Measurements from ENCODE around the gene CHID1. TPM values are rescaled to one million over a fixed set of nuclear protein-coding genes. Genes with fewer than 3 reads are reported as not detected.
A peak's percentile ranks its signal among the peaks of the same experiment; 100 is the strongest.

The CHID1 gene
- total and polyA plus RNA-seq, 4 experiments from 2014 or later, result 46.9 to 82.3 (median 55.7) TPM

- H3K4me1 ChIP-seq (ENCODE audit: insufficient read depth, low read length), result peaks cover 31% of the 10 kb centered on the region
- Mint-ChIP-seq H3K27ac (peak overlapping the region in 1 of 7 donors; percentile 78), H3K4me1 (peaks cover 4 to 29% (median 15%) of the 10 kb centered on the region in 4 donors), H3K9me3 (peaks cover 0 to 1% (median 0%) of the 10 kb centered on the region in 8 donors), H3K27me3 (no peaks in the 10 kb centered on the region), H3K36me3 (peaks cover 0 to 17% of the 10 kb centered on the region in 2 donors), H3K4me3 (no peak overlapping the region)
- H3K9me3 ChIP-seq (ENCODE audit: control insufficient read depth in 1 of 2, low read length in 2 of 2), result no peaks in the 10 kb centered on the region
- ChIA-PET POLR2A (ENCODE audit: partially characterized antibody) (no interaction called here), CTCF (ENCODE audit: partially characterized antibody) (no interaction called here)
- no peak overlapping the region for H3K27ac ChIP-seq (ENCODE audit: low read depth, low read length)
- H3K27me3 ChIP-seq (ENCODE audit: insufficient read depth, low read length), result no peaks in the 10 kb centered on the region
- no peak overlapping the region for H3K4me3 ChIP-seq (ENCODE audit: low read length in 2 of 2)
- intact Hi-C loops (cut with micrococcal nuclease), result no loop called here
- peaks cover 13% of the 10 kb centered on the region for H3K36me3 ChIP-seq (ENCODE audit: insufficient read depth, low read length)
- DNase-seq, result no peak
Measured at GRCh38 chr11:839280-839623, 71.4 kb downstream of the CHID1 start.

DNA sequence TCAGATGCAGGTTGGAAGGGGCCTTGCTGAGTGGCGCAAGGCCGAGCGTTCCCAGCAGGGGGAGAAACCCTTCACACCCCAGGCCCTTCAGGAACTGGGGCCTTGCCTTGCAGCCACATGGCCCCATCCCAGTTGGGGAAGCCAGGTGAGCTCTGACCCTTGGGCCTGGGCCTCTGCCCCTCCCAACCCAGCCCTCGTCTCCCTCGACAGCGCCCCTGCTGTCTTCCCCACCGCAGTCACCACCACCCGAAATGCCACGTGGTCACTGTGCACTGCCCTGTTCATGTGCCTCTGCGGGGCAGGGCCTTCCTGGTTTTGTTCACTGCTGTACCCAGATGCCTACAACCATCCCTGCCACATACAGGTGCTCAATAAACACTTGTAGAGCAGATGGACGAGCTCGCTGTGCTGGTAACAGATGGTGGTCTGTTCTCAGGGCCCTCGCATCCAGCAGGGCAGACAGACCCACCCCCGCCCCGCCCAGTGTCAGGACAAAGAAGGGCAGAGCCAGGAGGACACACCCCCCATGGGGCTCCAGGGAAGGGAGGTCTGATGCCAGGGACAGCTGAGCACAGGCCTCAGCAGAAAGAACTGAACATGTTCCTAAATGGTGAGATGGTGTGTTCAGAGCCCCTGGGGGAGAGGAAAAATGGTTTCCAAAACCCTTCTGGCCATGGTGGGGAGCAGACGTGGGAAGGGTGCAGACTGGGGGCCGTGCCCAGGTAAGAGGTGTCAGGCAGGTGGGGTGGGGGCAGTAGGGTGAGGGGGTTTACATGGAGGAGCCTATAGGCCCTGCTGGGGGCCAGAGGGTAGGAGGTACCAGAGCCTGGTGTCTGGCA is 72.0 kb downstream of the CHID1 start:
- H3K27ac ChIP-seq (ENCODE audit: low read depth, low read length), result no peak overlapping the region
- ChIA-PET CTCF (ENCODE audit: partially characterized antibody) (no interaction called here), POLR2A (ENCODE audit: partially characterized antibody) (interaction anchor here (0.6 kb wide), 1 partner anchor 9 kb away, joined by 3 read pairs; no protein-coding TSS in a partner anchor)
- H3K4me1 ChIP-seq (ENCODE audit: insufficient read depth, low read length), result peaks cover 31% of the 10 kb centered on the region
- H3K4me3 ChIP-seq (ENCODE audit: low read length in 2 of 2), result no peak overlapping the region
- Mint-ChIP-seq H3K4me3 (peak overlapping the region in 1 of 8 donors; percentile 52), H3K27me3 (no peaks in the 10 kb centered on the region), H3K9me3 (peaks cover 0 to 1% (median 0%) of the 10 kb centered on the region in 8 donors), H3K4me1 (peaks cover 4 to 32% (median 14%) of the 10 kb centered on the region in 4 donors), H3K36me3 (peaks cover 0 to 17% of the 10 kb centered on the region in 2 donors), H3K27ac (peak overlapping the region in 1 of 7 donors; percentile 37)
- H3K9me3 ChIP-seq (ENCODE audit: control insufficient read depth in 1 of 2, low read length in 2 of 2), result no peaks in the 10 kb centered on the region
- DNase-seq, result no peak
- H3K36me3 ChIP-seq (ENCODE audit: insufficient read depth, low read length), result peaks cover 13% of the 10 kb centered on the region
- intact Hi-C loops (cut with micrococcal nuclease), result no loop called here
- H3K27me3 ChIP-seq (ENCODE audit: insufficient read depth, low read length), result no peaks in the 10 kb centered on the region

- no peak overlapping the region for H3K4me3 ChIP-seq (ENCODE audit: low read length in 2 of 2)
- no peaks in the 10 kb centered on the region for H3K27me3 Mint-ChIP-seq
- peaks cover 0 to 1% (median 0%) of the 10 kb centered on the region in 8 donors for H3K9me3 Mint-ChIP-seq
- peaks cover 29% of the 10 kb centered on the region for H3K4me1 ChIP-seq (ENCODE audit: insufficient read depth, low read length)
- H3K4me3 Mint-ChIP-seq, result no peak overlapping the region
- intact Hi-C loops (cut with micrococcal nuclease), result no loop called here
- peaks cover 0 to 15% of the 10 kb centered on the region in 2 donors for H3K36me3 Mint-ChIP-seq
- H3K36me3 ChIP-seq (ENCODE audit: insufficient read depth, low read length), result peaks cover 13% of the 10 kb centered on the region
- H3K9me3 ChIP-seq (ENCODE audit: control insufficient read depth in 1 of 2, low read length in 2 of 2), result no peaks in the 10 kb centered on the region
- CTCF ChIA-PET (ENCODE audit: partially characterized antibody), result interaction anchor here (1.0 kb wide), 1 partner anchor 9 kb away, joined by 3 read pairs; no protein-coding TSS in a partner anchor
- no peak for DNase-seq
- H3K27me3 ChIP-seq (ENCODE audit: insufficient read depth, low read length), result no peaks in the 10 kb centered on the region
- H3K27ac ChIP-seq (ENCODE audit: low read depth, low read length), result no peak overlapping the region
- no peak overlapping the region for H3K27ac Mint-ChIP-seq
- POLR2A ChIA-PET (ENCODE audit: partially characterized antibody), result interaction anchor here (0.6 to 2.5 kb wide), 2 partner anchors 9 to 18 kb away, joined by 3 to 9 read pairs; partner anchors contain the start of gene PNPLA2
- H3K4me1 Mint-ChIP-seq, result peaks cover 4 to 29% (median 13%) of the 10 kb centered on the region in 4 donors
Measured at GRCh38 chr11:837990-838307, 72.7 kb downstream of the CHID1 start.

DNA sequence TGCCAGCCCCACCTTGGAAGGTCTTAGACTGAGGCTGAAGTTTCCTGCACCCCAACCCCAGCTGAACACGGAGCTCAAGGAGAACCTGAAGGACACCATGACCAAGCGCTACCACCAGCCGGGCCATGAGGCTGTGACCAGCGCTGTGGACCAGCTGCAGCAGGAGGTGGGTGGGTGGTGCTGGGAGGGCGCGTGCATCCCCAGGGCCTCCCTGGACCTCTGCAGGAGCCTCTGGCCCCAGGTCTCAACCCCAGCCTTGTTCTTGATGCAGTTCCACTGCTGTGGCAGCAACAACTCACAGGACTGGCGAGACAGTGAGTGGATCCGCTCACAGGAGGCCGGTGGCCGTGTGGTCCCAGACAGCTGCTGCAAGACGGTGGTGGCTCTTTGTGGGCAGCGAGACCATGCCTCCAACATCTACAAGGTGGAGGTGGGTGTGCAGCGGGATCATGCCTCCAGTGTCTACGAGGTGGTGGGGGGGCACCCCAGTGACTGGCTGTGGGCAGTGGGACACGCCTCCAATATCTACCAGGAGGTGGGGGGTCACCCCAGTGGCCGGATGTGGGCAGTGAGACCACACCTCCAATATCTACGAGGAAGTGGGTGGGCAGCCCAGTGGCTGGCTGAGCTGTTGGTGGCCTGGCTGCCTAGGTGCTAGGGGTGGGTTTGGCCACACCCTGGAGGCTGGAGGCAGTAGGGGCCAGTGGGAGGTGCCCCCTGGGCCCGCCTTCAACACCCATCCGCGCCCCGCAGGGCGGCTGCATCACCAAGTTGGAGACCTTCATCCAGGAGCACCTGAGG is 73.2 kb downstream of the CHID1 start:
- POLR2A ChIA-PET (ENCODE audit: partially characterized antibody), result interaction anchor here (1.3 to 2.5 kb wide), 2 partner anchors 15 to 18 kb away, joined by 3 to 9 read pairs; partner anchors contain the start of gene PNPLA2
- peaks cover 0 to 15% of the 10 kb centered on the region in 2 donors for H3K36me3 Mint-ChIP-seq
- H3K4me3 Mint-ChIP-seq, result no peak overlapping the region
- no peaks in the 10 kb centered on the region for H3K9me3 ChIP-seq (ENCODE audit: control insufficient read depth in 1 of 2, low read length in 2 of 2)
- no peak for DNase-seq
- H3K9me3 Mint-ChIP-seq, result peaks cover 0 to 1% (median 0%) of the 10 kb centered on the region in 8 donors
- H3K36me3 ChIP-seq (ENCODE audit: insufficient read depth, low read length), result peaks cover 13% of the 10 kb centered on the region
- H3K27me3 Mint-ChIP-seq, result no peaks in the 10 kb centered on the region
- no peaks in the 10 kb centered on the region for H3K27me3 ChIP-seq (ENCODE audit: insufficient read depth, low read length)
- no peak overlapping the region for H3K4me3 ChIP-seq (ENCODE audit: low read length in 2 of 2)
- no peak overlapping the region for H3K27ac Mint-ChIP-seq
- CTCF ChIA-PET (ENCODE audit: partially characterized antibody), result interaction anchor here (1.0 kb wide), 1 partner anchor 10 kb away, joined by 3 read pairs; no protein-coding TSS in a partner anchor
- intact Hi-C loops (cut with micrococcal nuclease), result no loop called here
- no peak overlapping the region for H3K27ac ChIP-seq (ENCODE audit: low read depth, low read length)
- H3K4me1 Mint-ChIP-seq, result peaks cover 4 to 29% (median 13%) of the 10 kb centered on the region in 4 donors
- H3K4me1 ChIP-seq (ENCODE audit: insufficient read depth, low read length), result peaks cover 30% of the 10 kb centered on the region

DNA sequence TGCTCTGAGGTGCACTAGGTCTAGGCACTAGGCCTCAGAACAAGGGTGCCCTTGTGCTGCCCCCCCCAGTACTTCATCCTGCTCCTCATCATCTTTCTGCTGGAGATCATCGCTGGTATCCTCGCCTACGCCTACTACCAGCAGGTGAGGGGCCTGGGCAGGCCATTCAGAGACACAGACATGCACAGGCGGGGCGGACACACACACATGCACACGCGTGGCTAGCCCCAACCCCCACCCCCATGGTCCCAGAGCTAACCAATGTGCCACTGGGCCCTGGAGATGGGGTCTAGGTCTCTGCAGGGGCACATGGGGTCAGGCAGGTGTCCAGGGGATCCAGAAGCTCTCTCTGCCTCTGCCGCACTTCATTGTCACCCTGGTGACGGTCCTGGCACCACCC is 73.9 kb downstream of the CHID1 start:
- POLR2A ChIA-PET (ENCODE audit: partially characterized antibody), result interaction anchor here (1.3 to 2.5 kb wide), 2 partner anchors 14 to 17 kb away, joined by 3 to 9 read pairs; partner anchors contain the start of gene PNPLA2

GRCh38 chr11:836274-836673 is 74.3 kb downstream of the CHID1 start:
- Mint-ChIP-seq H3K27ac (no peak overlapping the region), H3K4me3 (no peak overlapping the region), H3K27me3 (no peaks in the 10 kb centered on the region), H3K4me1 (peaks cover 3 to 31% (median 14%) of the 10 kb centered on the region in 4 donors), H3K36me3 (peaks cover 0 to 13% of the 10 kb centered on the region in 2 donors), H3K9me3 (peaks cover 0 to 1% (median 0%) of the 10 kb centered on the region in 8 donors)
- Histone ChIP-seq H3K4me1 (ENCODE audit: insufficient read depth, low read length) (peaks cover 35% of the 10 kb centered on the region), H3K27ac (ENCODE audit: low read depth, low read length) (no peak overlapping the region), H3K27me3 (ENCODE audit: insufficient read depth, low read length) (no peaks in the 10 kb centered on the region), H3K4me3 (ENCODE audit: low read length in 2 of 2) (no peak overlapping the region), H3K36me3 (ENCODE audit: insufficient read depth, low read length) (peaks cover 13% of the 10 kb centered on the region), H3K9me3 (ENCODE audit: control insufficient read depth in 1 of 2, low read length in 2 of 2) (no peaks in the 10 kb centered on the region)
- no peak for DNase-seq
- intact Hi-C loops (cut with micrococcal nuclease), result no loop called here
- POLR2A ChIA-PET (ENCODE audit: partially characterized antibody), result interaction anchor here (1.3 to 2.5 kb wide), 2 partner anchors 13 to 17 kb away, joined by 3 to 9 read pairs; partner anchors contain the start of gene PNPLA2
- CTCF ChIA-PET (ENCODE audit: partially characterized antibody), result no interaction called here

More for the DNA sequence above, 73.9 kb downstream of the CHID1 start:
- no peaks in the 10 kb centered on the region for H3K9me3 ChIP-seq (ENCODE audit: control insufficient read depth in 1 of 2, low read length in 2 of 2)
- DNase-seq, result no peak
- Mint-ChIP-seq H3K27me3 (no peaks in the 10 kb centered on the region), H3K4me1 (peaks cover 4 to 30% (median 14%) of the 10 kb centered on the region in 4 donors), H3K9me3 (peaks cover 0 to 1% (median 0%) of the 10 kb centered on the region in 8 donors), H3K36me3 (peaks cover 0 to 13% of the 10 kb centered on the region in 2 donors), H3K4me3 (no peak overlapping the region), H3K27ac (no peak overlapping the region)
- H3K4me3 ChIP-seq (ENCODE audit: low read length in 2 of 2), result no peak overlapping the region
- peaks cover 13% of the 10 kb centered on the region for H3K36me3 ChIP-seq (ENCODE audit: insufficient read depth, low read length)
- no peaks in the 10 kb centered on the region for H3K27me3 ChIP-seq (ENCODE audit: insufficient read depth, low read length)
- intact Hi-C loops (cut with micrococcal nuclease), result no loop called here
- peaks cover 35% of the 10 kb centered on the region for H3K4me1 ChIP-seq (ENCODE audit: insufficient read depth, low read length)
- H3K27ac ChIP-seq (ENCODE audit: low read depth, low read length), result no peak overlapping the region
- CTCF ChIA-PET (ENCODE audit: partially characterized antibody), result no interaction called here
